MM.1S (cell line): ENCODE results near the gene AMZ2.

ENCODE experiments used
- EZH2 ChIP-seq: fragments of 300-600 bp; sonication (generic); optimal IDR thresholded peaks from 2 replicates; pipeline ENCODE3; 2017; ENCODE audit warnings: low read depth, mild to moderate bottlenecking, antibody characterized with exemption, low read length, mixed read lengths
- EZH2phosphoT487 ChIP-seq: fragments of 300-600 bp; sonication (generic); IDR thresholded peaks from 2 replicates; pipeline ENCODE4 v1.6.1; 2018; ENCODE audit warnings: antibody characterized with exemption, low read length
- TF ChIP-seq, protein P1 (sequence below): fragments of 300-600 bp; sonication (generic); IDR thresholded peaks from 2 replicates; pipeline ENCODE4 v1.5.1; 2016; ENCODE audit warnings: antibody characterized with exemption, low read length, mixed read lengths

DNA sequence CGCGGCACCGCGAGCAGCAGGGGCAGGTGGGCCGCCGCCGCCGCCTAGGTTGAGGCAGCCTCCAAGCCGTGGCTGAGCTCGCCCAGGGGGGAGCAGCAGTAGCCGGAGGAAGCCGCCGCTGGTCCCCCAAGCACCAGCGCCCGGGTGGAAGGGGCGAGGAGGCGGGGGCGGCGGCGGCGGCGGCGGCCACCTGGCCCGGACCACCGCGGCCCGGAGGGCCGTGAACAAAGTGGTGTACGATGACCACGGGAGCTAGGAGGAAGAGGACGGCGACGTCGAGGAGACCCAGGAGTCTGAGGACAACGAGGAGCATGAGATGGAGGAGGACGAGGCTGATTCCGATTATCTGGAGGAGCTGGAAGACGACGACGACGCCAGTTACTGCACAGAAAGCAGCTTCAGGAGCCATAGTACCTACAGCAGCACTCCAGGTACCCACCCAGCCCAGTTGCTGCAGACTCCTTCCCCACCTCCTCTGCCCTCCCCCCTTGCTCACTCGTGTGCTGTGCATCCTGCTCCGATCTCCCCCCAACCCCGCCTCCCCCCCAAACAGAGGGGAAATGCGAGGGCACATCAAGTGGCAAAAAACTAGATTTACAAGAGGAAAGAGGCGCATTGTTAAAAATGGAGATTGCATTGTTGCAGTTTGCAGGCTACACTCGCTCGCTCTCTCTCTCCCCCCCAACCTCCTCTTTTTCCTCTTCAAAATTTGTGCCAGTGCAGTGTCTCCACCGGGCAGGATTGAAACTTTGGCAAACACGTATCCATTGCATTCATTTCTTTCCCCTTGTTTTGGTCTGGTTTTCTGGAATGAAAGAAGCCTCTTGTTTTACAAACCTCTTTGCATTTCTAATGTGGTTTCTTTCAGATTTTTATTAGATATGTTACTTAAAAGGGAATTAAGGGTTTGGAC, 41.8 kb upstream of the AMZ2 start:
- TF ChIP-seq EZH2 (no peak), EZH2phosphoT487 (no peak)
- TF ChIP-seq, protein P1, sequence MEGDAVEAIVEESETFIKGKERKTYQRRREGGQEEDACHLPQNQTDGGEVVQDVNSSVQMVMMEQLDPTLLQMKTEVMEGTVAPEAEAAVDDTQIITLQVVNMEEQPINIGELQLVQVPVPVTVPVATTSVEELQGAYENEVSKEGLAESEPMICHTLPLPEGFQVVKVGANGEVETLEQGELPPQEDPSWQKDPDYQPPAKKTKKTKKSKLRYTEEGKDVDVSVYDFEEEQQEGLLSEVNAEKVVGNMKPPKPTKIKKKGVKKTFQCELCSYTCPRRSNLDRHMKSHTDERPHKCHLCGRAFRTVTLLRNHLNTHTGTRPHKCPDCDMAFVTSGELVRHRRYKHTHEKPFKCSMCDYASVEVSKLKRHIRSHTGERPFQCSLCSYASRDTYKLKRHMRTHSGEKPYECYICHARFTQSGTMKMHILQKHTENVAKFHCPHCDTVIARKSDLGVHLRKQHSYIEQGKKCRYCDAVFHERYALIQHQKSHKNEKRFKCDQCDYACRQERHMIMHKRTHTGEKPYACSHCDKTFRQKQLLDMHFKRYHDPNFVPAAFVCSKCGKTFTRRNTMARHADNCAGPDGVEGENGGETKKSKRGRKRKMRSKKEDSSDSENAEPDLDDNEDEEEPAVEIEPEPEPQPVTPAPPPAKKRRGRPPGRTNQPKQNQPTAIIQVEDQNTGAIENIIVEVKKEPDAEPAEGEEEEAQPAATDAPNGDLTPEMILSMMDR, result no peak
